WERI-Rb-1 (cell line): ENCODE results near the gene INTS2.
A peak's percentile ranks its signal among the peaks of the same experiment; 100 is the strongest.

Source experiments
- DNase-seq: peaks from one replicate; pipeline ENCODE4 v3.0.0-alpha.2; 2020
- H3K27ac ChIP-seq: fragments of 250-450 bp; sonication (Bioruptor Pico); 2 replicates; pipeline ENCODE4 v1.5.1; 2020; ENCODE audit warnings: mild to moderate bottlenecking, moderate library complexity
- H3K27me3 ChIP-seq: fragments of 250-450 bp; sonication (Bioruptor Pico); 2 replicates; pipeline ENCODE4 v1.5.1; 2021; ENCODE audit warnings: mild to moderate bottlenecking, low read depth, moderate library complexity; ENCODE audit not compliant: insufficient read depth, severe bottlenecking
- H3K36me3 ChIP-seq: fragments of 250-450 bp; sonication (Bioruptor Pico); 2 replicates; pipeline ENCODE4 v1.5.1; 2020; ENCODE audit warnings: mild to moderate bottlenecking, moderate library complexity
- H3K4me3 ChIP-seq: 2 replicates; pipeline ENCODE4 v1.5.1; 2011; ENCODE audit warnings: low read depth, mild to moderate bottlenecking, control low read depth, low read length
- H3K9me3 ChIP-seq: fragments of 250-450 bp; sonication (Bioruptor Pico); 2 replicates; pipeline ENCODE4 v1.5.1; 2021; ENCODE audit warnings: mild to moderate bottlenecking, moderate library complexity; ENCODE audit not compliant: severe bottlenecking
- CTCF ChIP-seq: IDR thresholded peaks from 2 replicates; pipeline ENCODE4 v1.5.1; 2011; ENCODE audit warnings: low read depth, mild to moderate bottlenecking, control low read depth, inconsistent platforms, low read length

INTS2 gene

GRCh38 chr17:61849674-61850073, 78.1 kb downstream of the INTS2 start:
- Histone ChIP-seq H3K9me3 (no peaks in the 10 kb centered on the region), H3K4me3 (no peak overlapping the region), H3K36me3 (peaks cover 91% of the 10 kb centered on the region), H3K27ac (peak overlapping the region; percentile 12), H3K27me3 (no peaks in the 10 kb centered on the region)
- no peak for TF ChIP-seq CTCF
- DNase-seq = no peak

GRCh38 chr17:61848896-61849295, 78.9 kb downstream of the INTS2 start:
- Histone ChIP-seq H3K4me3 (no peak overlapping the region), H3K27me3 (no peaks in the 10 kb centered on the region), H3K27ac (peak overlapping the region; percentile 15; the same call in 1 of the 2 replicates), H3K9me3 (no peaks in the 10 kb centered on the region), H3K36me3 (peaks cover 92% of the 10 kb centered on the region)
- TF ChIP-seq CTCF = no peak
- no peak for DNase-seq

DNA sequence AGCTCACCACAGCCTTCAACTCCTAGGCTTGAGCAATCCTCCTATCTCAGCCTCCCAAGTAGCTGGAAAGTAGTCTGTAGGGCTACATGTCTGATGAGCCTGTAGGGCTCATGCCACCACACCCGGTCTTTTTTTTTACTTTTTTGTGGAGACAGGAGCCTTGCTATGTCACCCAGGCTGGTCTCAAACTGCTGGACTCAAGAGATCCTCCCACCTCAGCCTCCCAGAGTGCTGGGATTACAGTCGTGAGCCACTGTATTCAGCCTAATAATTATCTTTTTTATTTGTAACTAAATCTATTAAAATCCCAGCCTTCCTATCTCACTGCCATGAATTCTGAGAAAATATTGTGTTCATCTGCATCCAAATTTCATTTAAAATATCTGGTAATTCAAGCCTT, 79.5 kb downstream of the INTS2 start:
- no peak for DNase-seq
- peaks cover 90% of the 10 kb centered on the region for H3K36me3 ChIP-seq
- H3K4me3 ChIP-seq = no peak overlapping the region
- H3K27ac ChIP-seq = no peak overlapping the region
- H3K27me3 ChIP-seq = no peaks in the 10 kb centered on the region
- no peaks in the 10 kb centered on the region for H3K9me3 ChIP-seq
- no peak for TF ChIP-seq CTCF

- H3K27me3 ChIP-seq = no peaks in the 10 kb centered on the region
- no peak overlapping the region for H3K4me3 ChIP-seq
- TF ChIP-seq CTCF = no peak
- DNase-seq = no peak
- H3K9me3 ChIP-seq = no peaks in the 10 kb centered on the region
- H3K36me3 ChIP-seq = peaks cover 90% of the 10 kb centered on the region
- no peak overlapping the region for H3K27ac ChIP-seq
Observed at GRCh38 chr17:61847659-61848058, 80.1 kb downstream of the INTS2 start.

- no peak for TF ChIP-seq CTCF
- Histone ChIP-seq H3K4me3 (no peak overlapping the region), H3K27ac (no peak overlapping the region), H3K9me3 (no peaks in the 10 kb centered on the region), H3K36me3 (peaks cover 90% of the 10 kb centered on the region), H3K27me3 (no peaks in the 10 kb centered on the region)
- no peak for DNase-seq
Observed at GRCh38 chr17:61846761-61847375, 80.9 kb downstream of the INTS2 start.

DNA sequence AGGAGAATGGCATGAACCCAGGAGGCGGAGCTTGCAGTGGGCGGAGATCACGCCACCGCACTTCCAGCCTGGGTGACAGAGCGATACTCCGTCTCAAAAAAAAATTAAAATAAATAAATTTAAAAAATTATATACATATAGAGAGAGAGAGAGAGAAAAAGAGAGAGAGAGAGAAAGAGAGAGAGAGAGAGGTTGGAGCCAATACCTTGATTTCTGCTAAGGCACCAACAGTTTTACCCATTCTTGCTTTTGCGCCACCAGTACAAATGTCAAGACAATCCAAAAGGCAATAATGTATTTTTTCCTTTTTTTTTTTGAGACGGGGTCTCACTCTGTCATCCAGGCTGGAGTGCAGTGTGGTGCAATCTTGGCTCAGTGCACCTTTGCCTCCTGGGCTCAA, 81.7 kb downstream of the INTS2 start:
- Histone ChIP-seq H3K27ac (no peak overlapping the region), H3K27me3 (no peaks in the 10 kb centered on the region), H3K4me3 (no peak overlapping the region), H3K36me3 (peaks cover 90% of the 10 kb centered on the region), H3K9me3 (no peaks in the 10 kb centered on the region)
- DNase-seq = no peak
- TF ChIP-seq CTCF = no peak
